ENCODE results near the gene ODAPH. TPM values are rescaled to one million over a fixed set of nuclear protein-coding genes. Genes with fewer than 3 reads are reported as not detected.
A peak's percentile ranks its signal among the peaks of the same experiment; 100 is the strongest.
"Not testable (repeated sequence)": the region's sequence is repeated elsewhere in the genome, so short reads cannot be mapped to it uniquely, and the experiment has no call there.

Gene ODAPH, protein sequence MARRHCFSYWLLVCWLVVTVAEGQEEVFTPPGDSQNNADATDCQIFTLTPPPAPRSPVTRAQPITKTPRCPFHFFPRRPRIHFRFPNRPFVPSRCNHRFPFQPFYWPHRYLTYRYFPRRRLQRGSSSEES
- total RNA-seq: 1 to 10 TPM in 1 of 2 experiments, under 1 TPM in 1; 0.41 to 3.8 TPM

DNA sequence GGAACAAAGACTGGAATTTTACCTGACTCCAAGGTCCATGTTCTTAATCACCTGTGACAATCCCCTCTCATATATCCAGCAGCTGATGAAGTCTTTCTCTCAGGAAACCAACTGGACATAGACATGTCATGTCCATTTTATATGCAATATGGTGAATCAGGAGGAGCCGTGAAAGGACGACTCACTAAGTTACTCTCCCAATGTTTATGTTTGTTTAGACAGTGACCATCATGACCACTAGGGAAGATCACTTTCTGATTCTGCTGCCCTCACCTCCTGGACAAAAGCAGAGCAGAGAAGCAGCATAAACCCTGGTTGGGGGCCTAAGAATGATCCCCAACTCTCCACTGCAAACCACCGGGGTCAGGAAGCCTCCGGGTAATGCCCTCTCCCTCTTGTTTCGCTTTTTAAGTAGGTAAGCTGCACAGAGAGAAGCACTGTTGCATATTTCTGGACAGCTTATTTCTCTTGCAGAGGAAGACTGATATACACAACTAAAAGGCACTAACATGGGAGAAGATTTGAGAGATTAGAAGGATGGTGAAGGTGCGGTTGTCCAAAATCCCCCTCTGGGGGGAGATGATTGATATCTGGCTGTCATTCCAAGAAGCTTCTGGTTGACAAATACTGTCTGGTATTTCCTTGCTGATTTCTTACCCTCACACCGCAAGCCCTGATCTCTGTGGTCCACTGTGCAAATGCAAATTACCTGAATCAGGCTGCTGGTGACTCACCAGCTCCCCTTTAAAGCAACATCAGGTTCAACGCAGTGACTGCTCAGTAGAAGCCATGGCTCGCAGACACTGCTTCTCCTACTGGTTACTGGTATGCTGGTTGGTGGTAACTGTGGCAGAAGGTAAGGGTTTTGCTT is at the start of gene ODAPH:
ODAPH (plus strand) TSS at position 773 of the 871 bp plus-strand sequence; CDS start at position 790, 17 bp downstream.
- Mint-ChIP-seq H3K27ac (peak within 1 kb of the TSS; percentile 71), H3K27me3 (peaks cover 27% of the 10 kb centered on the region), H3K4me3 (peak within 1 kb of the TSS; percentile 53), H3K9me3 (ENCODE audit: low read depth) (no peaks in the 10 kb centered on the region), H3K4me1 (peaks cover 38% of the 10 kb centered on the region), H3K36me3 (peaks cover 2% of the 10 kb centered on the region)
- DNase-seq (peak; percentile 85), ATAC-seq (peak; percentile 96)
- CTCF ChIA-PET: interaction anchor here (1.4 to 1.8 kb wide), 4 partner anchors 14 to 624 kb away, joined by 3 to 6 read pairs (median 4); partner anchors contain the start of genes RCHY1, THAP6 and USO1

DNA sequence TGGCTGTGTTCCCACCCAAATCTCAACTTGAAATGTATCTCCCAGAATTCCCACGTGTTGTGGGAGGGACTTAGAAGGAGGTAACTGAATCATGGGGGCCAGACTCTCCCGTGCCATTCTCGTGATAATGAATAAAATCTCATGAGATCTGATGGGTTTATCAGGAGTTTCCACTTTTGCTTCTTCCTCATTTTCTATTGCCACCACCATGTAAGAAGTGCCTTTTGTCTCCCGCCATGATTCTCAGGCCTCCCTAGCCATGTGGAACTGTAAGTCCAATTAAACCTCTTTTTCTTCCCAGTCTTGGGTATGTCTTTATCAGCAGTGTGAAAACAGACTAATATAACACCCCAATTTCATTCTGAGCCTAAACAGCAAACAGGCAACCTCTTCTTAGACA is 46.3 kb upstream of the ODAPH start:
- H3K4me3 Mint-ChIP-seq; H3K9me3 Mint-ChIP-seq (ENCODE audit: low read depth); DNase-seq; H3K27me3 Mint-ChIP-seq; ATAC-seq; H3K27ac Mint-ChIP-seq; CTCF ChIA-PET: not testable (repeated sequence)
- peaks cover 26% of the 10 kb centered on the region for H3K4me1 Mint-ChIP-seq
- peaks cover 44% of the 10 kb centered on the region for H3K36me3 Mint-ChIP-seq

DNA sequence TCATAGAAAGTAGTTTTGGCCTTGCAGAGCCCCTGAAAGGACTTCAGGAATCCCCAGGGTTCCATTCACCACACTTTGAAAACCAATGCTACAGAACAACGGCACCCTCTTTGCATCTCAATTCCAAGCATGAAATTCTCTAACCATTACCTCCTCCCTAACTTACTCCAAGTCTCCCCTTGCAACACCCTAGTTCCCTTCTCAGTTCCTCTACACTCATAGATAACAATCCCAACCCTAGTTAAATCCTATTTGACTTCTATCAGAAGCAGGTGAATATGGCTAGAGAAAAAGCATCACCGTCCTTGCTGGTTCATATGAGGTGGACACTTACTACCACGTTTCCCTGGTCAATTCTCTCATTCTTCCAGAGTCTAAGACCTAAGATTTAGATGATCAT is 44.0 kb upstream of the ODAPH start:
- Mint-ChIP-seq H3K27me3 (no peaks in the 10 kb centered on the region), H3K4me3 (no peak overlapping the region), H3K9me3 (ENCODE audit: low read depth) (no peaks in the 10 kb centered on the region), H3K27ac (no peak overlapping the region), H3K36me3 (peaks cover 32% of the 10 kb centered on the region), H3K4me1 (peaks cover 39% of the 10 kb centered on the region)
- DNase-seq: no peak
- no peak for ATAC-seq
- CTCF ChIA-PET: interaction anchor here (1.6 kb wide), 1 partner anchor 118 kb away, joined by 5 read pairs; the partner anchor contains the start of gene CDKL2

DNA sequence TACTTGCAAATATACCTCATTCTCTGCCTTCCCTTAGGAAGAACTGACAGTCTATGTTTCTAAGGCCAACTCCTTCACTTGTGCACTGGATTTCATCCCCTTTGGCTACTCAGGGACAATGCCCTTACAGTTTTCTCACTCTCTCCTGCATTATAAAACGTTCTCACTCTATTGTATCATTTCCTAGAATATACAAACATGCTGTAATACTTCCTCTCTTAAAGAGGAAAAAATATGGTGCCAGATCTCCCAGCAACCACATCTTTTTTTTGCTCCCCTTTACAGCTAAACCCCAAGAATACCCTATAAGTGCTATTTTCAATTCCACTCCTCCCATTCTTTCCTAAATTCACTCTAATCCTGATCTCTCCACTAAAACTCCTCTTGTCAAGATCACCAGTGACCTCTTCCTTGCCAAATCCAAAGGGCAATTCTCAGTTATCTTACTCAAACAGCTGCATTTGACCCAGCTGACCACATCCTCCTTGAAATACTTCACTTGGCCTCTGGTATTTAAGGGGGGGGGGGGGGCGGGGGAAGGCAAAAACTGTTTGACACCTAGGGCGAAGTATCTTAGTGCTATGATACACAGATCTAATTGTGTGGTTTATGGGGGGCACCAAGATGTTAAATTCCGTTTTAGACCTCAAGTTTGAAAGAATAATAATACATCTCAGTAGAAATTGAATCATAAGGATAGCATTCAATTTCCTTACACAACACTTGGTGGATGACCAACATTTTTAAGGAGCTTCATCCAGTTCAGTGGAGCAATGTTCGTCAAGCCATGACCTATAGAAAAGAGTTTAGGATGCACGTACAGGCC is 43.3 kb upstream of the ODAPH start:
- Mint-ChIP-seq H3K27me3 (no peaks in the 10 kb centered on the region), H3K9me3 (ENCODE audit: low read depth) (no peaks in the 10 kb centered on the region), H3K27ac (no peak overlapping the region), H3K4me1 (peaks cover 38% of the 10 kb centered on the region), H3K36me3 (peaks cover 31% of the 10 kb centered on the region), H3K4me3 (no peak overlapping the region)
- CTCF ChIA-PET: interaction anchor here (0.6 to 1.6 kb wide), 6 partner anchors 21 to 531 kb away, joined by 3 to 5 read pairs (median 4); partner anchors contain the start of genes CDKL2, ODAPH and USO1
- ATAC-seq (no peak), DNase-seq (peak; percentile 48)

DNA sequence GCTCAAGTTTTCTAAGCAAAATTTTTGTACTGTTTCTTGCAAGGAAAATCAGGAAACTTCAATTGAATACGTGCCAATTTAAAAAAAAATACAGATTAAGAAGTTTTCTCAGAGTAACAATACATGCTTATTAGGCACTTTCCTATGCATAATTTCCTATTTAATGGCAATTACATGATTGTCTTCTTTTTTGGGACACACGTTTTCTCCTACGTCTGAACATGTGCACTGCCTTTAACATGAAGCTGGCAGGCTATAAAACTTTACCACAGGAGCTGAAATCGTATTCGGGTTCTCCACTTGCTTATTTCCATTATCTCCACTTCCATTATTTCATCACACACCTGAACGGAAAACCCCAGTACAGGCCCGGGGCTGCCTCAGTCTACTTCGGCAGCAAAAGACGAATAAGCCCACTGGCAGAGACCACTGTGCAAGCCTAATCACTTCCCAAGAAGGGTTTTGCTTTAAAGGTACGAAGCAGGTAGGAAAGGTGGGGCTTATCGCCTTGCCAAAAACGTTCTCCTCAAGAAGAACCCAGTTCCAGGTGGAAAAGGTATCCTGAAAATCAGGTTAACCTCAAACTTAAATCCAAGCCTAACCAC is 42.2 kb upstream of the ODAPH start:
- CTCF ChIA-PET: interaction anchor here (0.6 to 1.6 kb wide), 6 partner anchors 14 to 532 kb away, joined by 3 to 4 read pairs (median 4); partner anchors contain the start of genes ODAPH and USO1
- no peak overlapping the region for H3K27ac Mint-ChIP-seq
- H3K36me3 Mint-ChIP-seq: peaks cover 35% of the 10 kb centered on the region
- DNase-seq (peak; percentile 43), ATAC-seq (no peak)
- no peaks in the 10 kb centered on the region for H3K27me3 Mint-ChIP-seq
- H3K4me3 Mint-ChIP-seq: no peak overlapping the region
- peaks cover 44% of the 10 kb centered on the region for H3K4me1 Mint-ChIP-seq
- H3K9me3 Mint-ChIP-seq (ENCODE audit: low read depth): no peaks in the 10 kb centered on the region

DNA sequence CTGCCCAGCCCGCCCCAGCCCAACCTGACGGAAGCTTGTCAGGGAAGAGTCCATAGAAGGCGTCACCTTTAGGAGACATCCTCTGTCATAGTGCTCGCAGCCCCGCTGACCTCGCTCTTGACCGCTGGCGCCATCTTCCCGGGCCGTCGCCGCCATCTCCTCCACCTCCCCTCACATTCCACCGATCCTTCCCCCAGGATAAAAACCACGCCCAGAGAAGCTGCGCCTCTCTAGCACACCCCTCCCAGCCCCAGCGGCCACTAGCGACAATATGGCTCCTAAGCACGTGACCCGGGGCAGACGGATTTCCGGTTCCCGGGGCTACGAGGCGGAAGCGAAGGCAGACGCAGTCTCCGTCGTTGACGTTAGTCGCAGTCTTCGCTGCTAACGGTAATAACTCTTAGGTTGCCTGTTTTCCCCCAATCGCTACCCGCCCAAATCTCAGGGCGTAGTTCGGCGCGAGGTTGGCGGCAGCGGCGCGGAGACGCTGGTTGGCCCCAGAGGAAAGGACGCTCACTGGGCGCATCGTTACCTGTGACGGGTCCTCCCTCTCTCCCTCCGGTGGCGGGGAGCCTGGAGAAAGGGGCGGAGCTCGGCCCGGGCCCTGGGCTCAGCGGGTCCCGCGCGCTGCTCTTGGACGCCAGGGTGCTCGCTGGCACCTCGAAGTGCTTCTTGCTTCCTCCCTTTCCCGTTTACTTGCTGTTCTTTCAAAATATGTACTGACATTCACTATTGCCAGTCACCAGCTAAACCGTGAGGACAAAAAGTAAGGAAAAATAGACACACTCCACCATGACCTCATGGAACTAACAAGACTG is 41.5 kb upstream of the ODAPH start, which contains the start of the genes RCHY1 and THAP6:
RCHY1 (minus strand) TSS at position 273 of the 818 bp plus-strand sequence; CDS start at position 156, 117 bp downstream.
THAP6 (plus strand) TSS at position 343 of the 818 bp plus-strand sequence. CDS start 980 bp downstream, outside the sequence.
- no peaks in the 10 kb centered on the region for H3K9me3 Mint-ChIP-seq (ENCODE audit: low read depth)
- no peaks in the 10 kb centered on the region for H3K27me3 Mint-ChIP-seq
- no peak within 1 kb of the TSS for H3K4me3 Mint-ChIP-seq
- no peak within 1 kb of the TSS for H3K27ac Mint-ChIP-seq
- DNase-seq (peak; percentile 97), ATAC-seq (peak; percentile 92)
- H3K4me1 Mint-ChIP-seq: peaks cover 42% of the 10 kb centered on the region
- CTCF ChIA-PET: interaction anchor here (0.7 to 1.6 kb wide), 8 partner anchors 12 to 212 kb away, joined by 3 to 5 read pairs (median 4); partner anchors contain the start of genes ODAPH and USO1
- peaks cover 37% of the 10 kb centered on the region for H3K36me3 Mint-ChIP-seq

DNA sequence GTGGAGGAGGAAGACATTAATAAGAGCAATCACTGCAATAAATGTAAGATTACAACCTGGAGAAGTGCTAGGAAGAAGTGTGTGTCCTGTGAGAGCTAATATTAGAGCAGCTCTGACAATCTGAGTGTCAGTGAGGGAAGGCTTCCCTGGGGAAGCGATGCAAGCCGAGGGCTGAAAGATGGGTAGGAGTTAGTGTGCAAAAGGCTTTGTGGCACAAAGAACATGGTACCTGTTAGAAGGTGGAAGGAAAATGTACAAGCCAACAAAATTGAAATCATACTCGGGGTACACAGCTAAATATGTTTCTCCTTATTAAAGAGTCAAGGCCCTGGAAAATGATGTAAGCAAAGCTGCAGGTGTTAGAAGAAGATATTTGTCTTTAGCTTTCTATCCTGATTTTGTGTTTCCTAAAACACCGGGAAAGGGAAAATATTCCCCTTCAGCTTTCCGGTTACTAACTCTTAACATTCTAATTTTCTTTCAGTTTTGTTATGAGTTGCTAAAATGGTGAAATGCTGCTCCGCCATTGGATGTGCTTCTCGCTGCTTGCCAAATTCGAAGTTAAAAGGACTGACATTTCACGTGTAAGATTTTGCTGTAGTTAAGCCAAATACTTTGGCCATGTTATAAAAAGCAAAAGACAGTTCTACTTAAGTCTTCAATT is 40.8 kb upstream of the ODAPH start:
- ATAC-seq (no peak), DNase-seq (peak; percentile 60)
- Mint-ChIP-seq H3K4me1 (peaks cover 37% of the 10 kb centered on the region), H3K9me3 (ENCODE audit: low read depth) (no peaks in the 10 kb centered on the region), H3K27ac (no peak overlapping the region), H3K4me3 (no peak overlapping the region), H3K27me3 (no peaks in the 10 kb centered on the region), H3K36me3 (peaks cover 34% of the 10 kb centered on the region)
- CTCF ChIA-PET: interaction anchor here (0.7 to 1.2 kb wide), 4 partner anchors 11 to 209 kb away, joined by 3 to 5 read pairs (median 4); partner anchors contain the start of gene USO1

DNA sequence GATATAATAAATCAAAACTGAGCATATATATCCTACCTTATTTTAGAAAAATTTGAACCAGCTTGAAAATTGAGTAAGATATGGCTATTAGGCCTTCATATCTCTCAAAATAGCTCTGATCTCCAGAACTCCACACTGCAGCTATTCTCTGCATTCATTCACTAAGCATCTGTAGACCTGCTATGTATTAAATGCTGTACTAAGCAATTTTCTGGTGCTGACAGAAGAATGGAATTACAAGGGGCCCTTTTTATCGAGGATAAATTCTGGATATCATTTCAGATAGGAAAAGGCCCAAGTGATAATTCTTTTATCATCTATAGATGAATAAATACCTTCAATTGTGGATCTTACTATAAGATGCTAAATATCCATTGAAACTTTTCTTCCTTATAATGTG is 39.7 kb upstream of the ODAPH start:
- H3K4me3 Mint-ChIP-seq: no peak overlapping the region
- H3K27me3 Mint-ChIP-seq: no peaks in the 10 kb centered on the region
- ATAC-seq: no peak
- peaks cover 35% of the 10 kb centered on the region for H3K36me3 Mint-ChIP-seq
- CTCF ChIA-PET: no interaction called here
- H3K27ac Mint-ChIP-seq: no peak overlapping the region
- DNase-seq: no peak
- H3K9me3 Mint-ChIP-seq (ENCODE audit: low read depth): no peaks in the 10 kb centered on the region
- peaks cover 30% of the 10 kb centered on the region for H3K4me1 Mint-ChIP-seq

DNA sequence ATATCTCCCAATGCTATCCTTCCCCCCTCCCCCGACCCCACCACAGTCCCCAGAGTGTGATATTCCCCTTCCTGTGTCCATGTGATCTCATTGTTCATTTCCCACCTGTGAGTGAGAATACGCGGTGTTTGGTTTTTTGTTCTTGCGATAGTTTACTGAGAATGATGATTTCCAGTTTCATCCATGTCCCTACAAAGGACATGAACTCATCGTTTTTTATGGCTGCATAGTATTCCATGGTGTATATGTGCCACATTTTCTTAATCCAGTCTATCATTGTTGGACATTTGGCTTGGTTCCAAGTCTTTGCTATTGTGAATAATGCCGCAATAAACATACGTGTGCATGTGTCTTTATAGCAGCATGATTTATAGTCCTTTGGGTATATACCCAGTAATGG is 36.4 kb upstream of the ODAPH start:
- H3K4me1 Mint-ChIP-seq: peaks cover 31% of the 10 kb centered on the region

DNA sequence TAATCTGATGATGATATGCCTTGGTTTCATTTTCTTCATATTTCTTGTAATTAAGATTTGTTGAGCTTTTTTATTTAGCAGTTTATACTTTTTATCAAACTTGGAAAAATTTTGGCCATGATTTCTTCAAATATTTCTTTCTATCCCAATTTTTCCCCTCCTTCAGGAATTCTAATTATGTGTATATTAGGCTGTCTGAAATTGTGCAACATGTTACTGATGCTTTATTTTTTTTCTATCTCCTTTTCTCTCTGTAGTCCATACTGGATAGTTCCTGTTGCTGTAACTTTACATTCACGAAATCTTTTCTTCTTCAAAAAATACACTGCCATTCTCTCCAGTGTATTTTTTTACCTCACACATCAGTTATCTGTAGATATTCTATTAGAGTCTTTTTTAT is 30.8 kb upstream of the ODAPH start:
- Mint-ChIP-seq H3K27me3 (no peaks in the 10 kb centered on the region), H3K4me1 (peaks cover 6% of the 10 kb centered on the region), H3K4me3 (no peak overlapping the region), H3K27ac (no peak overlapping the region), H3K36me3 (peaks cover 59% of the 10 kb centered on the region), H3K9me3 (ENCODE audit: low read depth) (no peaks in the 10 kb centered on the region)
- ATAC-seq: no peak
- CTCF ChIA-PET: no interaction called here
- no peak for DNase-seq

More for the DNA sequence above, 36.4 kb upstream of the ODAPH start:
- ATAC-seq; CTCF ChIA-PET; DNase-seq; H3K27me3 Mint-ChIP-seq; H3K4me3 Mint-ChIP-seq; H3K27ac Mint-ChIP-seq; H3K9me3 Mint-ChIP-seq (ENCODE audit: low read depth): not testable (repeated sequence)
- peaks cover 53% of the 10 kb centered on the region for H3K36me3 Mint-ChIP-seq

DNA sequence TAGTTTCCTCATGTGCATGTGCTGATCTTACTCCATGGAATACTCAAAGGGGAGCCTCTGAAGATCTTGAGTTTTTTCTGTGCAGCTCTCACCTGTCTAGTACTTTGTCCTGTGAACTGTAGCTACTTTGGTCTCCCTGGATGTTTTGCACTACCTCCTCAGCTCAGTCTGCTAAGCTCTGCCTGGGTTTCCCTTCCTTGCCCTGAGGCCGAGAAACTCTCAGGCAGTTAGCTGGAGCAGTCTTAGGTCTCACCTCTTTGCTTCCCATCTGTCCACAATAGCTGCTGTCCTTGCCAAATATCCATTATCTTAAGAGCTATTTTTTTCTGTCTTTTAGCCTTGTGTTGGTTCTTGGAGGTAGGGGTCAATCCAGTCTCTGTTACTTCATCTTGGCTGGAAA is 30.0 kb upstream of the ODAPH start:
- CTCF ChIA-PET: interaction anchor here (0.9 to 1.2 kb wide), 3 partner anchors 11 to 322 kb away, joined by 3 to 5 read pairs (median 4); no protein-coding TSS in a partner anchor

More for the DNA sequence above, 30.0 kb upstream of the ODAPH start:
- DNase-seq (no peak), ATAC-seq (no peak)
- Mint-ChIP-seq H3K4me3 (no peak overlapping the region), H3K27me3 (no peaks in the 10 kb centered on the region), H3K9me3 (ENCODE audit: low read depth) (no peaks in the 10 kb centered on the region), H3K36me3 (peaks cover 60% of the 10 kb centered on the region), H3K4me1 (peaks cover 4% of the 10 kb centered on the region), H3K27ac (no peak overlapping the region)
